ENCODE results near the gene DNMT3A. TPM values are rescaled to one million over a fixed set of nuclear protein-coding genes. Genes with fewer than 3 reads are reported as not detected.

The DNMT3A gene
- total RNA-seq, 1 donor from 2014 or later = 15.4 TPM

- no peak for TF ChIP-seq CTCF (conservative IDR thresholded peaks at IDR 0.05; ENCODE audit: low read depth, low read length)
- DNase-seq (ENCODE audit: low read depth) = no peak
- no peak overlapping the region for H3K4me3 ChIP-seq (ENCODE audit: low read depth, low read length)
Measured at GRCh38 chr2:25247792-25248512, 93.8 kb downstream of the DNMT3A start.

GRCh38 chr2:25246558-25247290 lies 95.0 kb downstream of the DNMT3A start:
- H3K4me3 ChIP-seq (ENCODE audit: low read depth, low read length) = no peak overlapping the region
- TF ChIP-seq CTCF (conservative IDR thresholded peaks at IDR 0.05; ENCODE audit: low read depth, low read length) = no peak
- no peak for DNase-seq (ENCODE audit: low read depth)

GRCh38 chr2:25246001-25246400 lies 95.7 kb downstream of the DNMT3A start:
- H3K4me3 ChIP-seq (ENCODE audit: low read depth, low read length) = no peak overlapping the region
- no peak for DNase-seq (ENCODE audit: low read depth)
- no peak for TF ChIP-seq CTCF (conservative IDR thresholded peaks at IDR 0.05; ENCODE audit: low read depth, low read length)

- DNase-seq (ENCODE audit: low read depth) = no peak
- no peak overlapping the region for H3K4me3 ChIP-seq (ENCODE audit: low read depth, low read length)
- TF ChIP-seq CTCF (conservative IDR thresholded peaks at IDR 0.05; ENCODE audit: low read depth, low read length) = no peak
Measured at GRCh38 chr2:25245141-25245540, 96.6 kb downstream of the DNMT3A start.

- TF ChIP-seq CTCF (conservative IDR thresholded peaks at IDR 0.05; ENCODE audit: low read depth, low read length) = no peak
Measured at GRCh38 chr2:25243995-25244394, 97.7 kb downstream of the DNMT3A start.

GRCh38 chr2:25241452-25241851 lies 100.3 kb downstream of the DNMT3A start:
- TF ChIP-seq CTCF (conservative IDR thresholded peaks at IDR 0.05; ENCODE audit: low read depth, low read length) = no peak

More at GRCh38 chr2:25243995-25244394, 97.7 kb downstream of the DNMT3A start:
- no peak overlapping the region for H3K4me3 ChIP-seq (ENCODE audit: low read depth, low read length)
- no peak for DNase-seq (ENCODE audit: low read depth)

More at GRCh38 chr2:25241452-25241851, 100.3 kb downstream of the DNMT3A start:
- no peak overlapping the region for H3K4me3 ChIP-seq (ENCODE audit: low read depth, low read length)
- no peak for DNase-seq (ENCODE audit: low read depth)
